Measurements from ENCODE around the gene HRAS. TPM values are rescaled to one million over a fixed set of nuclear protein-coding genes. Genes with fewer than 3 reads are reported as not detected.

The HRAS gene
- total and polyA plus RNA-seq, 2 of the 8 experiments (the other 6 are each of a cell fraction or from before 2014, with no cell fraction given), result 44.3 to 54.7 TPM

DNA sequence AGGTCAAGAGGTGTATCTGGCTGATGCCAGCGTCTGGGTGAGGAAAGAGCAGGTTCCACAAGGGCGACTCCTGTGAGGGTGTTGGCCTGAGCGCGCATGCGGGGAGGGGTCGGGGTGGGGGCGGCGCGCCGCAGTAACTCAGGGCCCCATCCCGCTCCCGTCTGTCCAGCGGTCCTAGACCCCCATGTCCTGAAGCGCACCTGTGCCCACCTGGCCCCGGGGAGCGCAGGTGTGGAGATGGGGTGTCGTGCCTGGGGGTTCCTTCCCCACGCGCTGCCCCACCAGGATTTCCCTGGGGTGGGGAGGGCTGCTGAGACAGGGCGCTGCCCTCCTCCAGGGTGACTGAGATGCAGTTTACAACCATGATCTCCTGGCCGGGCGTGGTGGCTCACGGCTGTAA, 49.2 kb downstream of the HRAS start (continued):
- TF ChIP-seq FOSL1 (IDR thresholded peaks at IDR 0.05; ENCODE audit: insufficient read depth, low read depth, low read length) (no peak), SIRT6 (IDR thresholded peaks at IDR 0.05; ENCODE audit: low read length) (no peak), SIX5 (IDR thresholded peaks at IDR 0.05; ENCODE audit: low read depth, low read length) (no peak), CREB1 (IDR thresholded peaks at IDR 0.05) (no peak), ATF3 (IDR thresholded peaks at IDR 0.05; ENCODE audit: insufficient read depth, low read depth, low read length) (no peak), CEBPB (IDR thresholded peaks at IDR 0.05; ENCODE audit: low read depth, low read length) (no peak), HDAC2 (IDR thresholded peaks at IDR 0.05; ENCODE audit: borderline replicate concordance in 1 of 2, low read depth in 2 of 2, low read length in 2 of 2) (no peak)

Data from H1 (cell line).